AG04450 (cell line): ENCODE results near the gene DGCR2. TPM values are rescaled to one million over a fixed set of nuclear protein-coding genes. Genes with fewer than 3 reads are reported as not detected.
"Not testable (repeated sequence)": the region's sequence is repeated elsewhere in the genome, so short reads cannot be mapped to it uniquely, and the experiment has no call there.

Experiments
- CTCF ChIA-PET: fragments of 300-600, 350-600 bp; formaldehyde crosslinking; extraction: SDS; loops from one replicate; lab custom pipeline; 2022; ENCODE audit warnings: antibody characterized with exemption, inconsistent platforms; lab: Charles Lee
- POLR2A ChIA-PET: fragments of 350-600 bp; formaldehyde crosslinking; extraction: SDS; loops from one replicate; lab custom pipeline; 2021; ENCODE audit warnings: antibody characterized with exemption, inconsistent platforms; lab: Yijun Ruan, JAX
- DNase-seq: peaks from one replicate; pipeline ENCODE4 v3.0.0-alpha.2; 2011; ENCODE audit warnings: low read depth, low spot score
- H3K27ac ChIP-seq: one replicate; pipeline ENCODE4 v1.5.1; 2012; ENCODE audit warnings: low read depth, low read length, control low read depth
- H3K27me3 ChIP-seq: one replicate; pipeline ENCODE4 v1.6.0; 2012; ENCODE audit warnings: low read length; ENCODE audit not compliant: control insufficient read depth, insufficient read depth
- H3K4me3 ChIP-seq: 2 replicates; pipeline ENCODE4 v1.5.1; 2011; ENCODE audit warnings: mild to moderate bottlenecking, low read depth, low read length, control low read depth
- H3K9me3 ChIP-seq: 2 replicates; pipeline ENCODE4 v1.5.1; 2012; ENCODE audit warnings: low read length; ENCODE audit not compliant: control insufficient read depth, insufficient read depth
- polyA plus RNA-seq: library from polyadenylated mRNA; depleted of rRNA; stranded (reverse); fragments of >200 nt; gene quantifications from 2 replicates; pipeline ENCODE4 v1.2.3, GENCODE V29; 2011

DGCR2 gene
- polyA plus RNA-seq, 1 experiment, result 23.0 TPM

DNA sequence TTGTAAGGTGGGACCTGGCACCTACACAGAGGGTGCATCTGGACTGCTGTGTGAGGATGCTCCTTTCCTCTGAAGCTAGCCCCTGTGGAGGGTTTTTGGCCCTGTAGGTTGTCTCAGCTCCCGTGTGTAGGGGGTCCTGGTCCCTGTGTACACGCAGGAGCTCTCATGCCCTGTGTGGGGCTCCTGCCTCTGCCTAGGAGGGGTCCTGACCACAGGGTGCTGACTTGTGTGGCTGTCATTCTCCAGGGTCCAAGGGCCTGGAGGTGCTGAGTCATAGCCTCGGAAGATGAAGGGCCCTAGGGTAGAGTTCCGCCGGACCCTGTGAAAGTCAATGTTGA lies 88.7 kb downstream of the DGCR2 start:
- H3K27me3 ChIP-seq, POLR2A ChIA-PET, H3K27ac ChIP-seq, H3K4me3 ChIP-seq, CTCF ChIA-PET, DNase-seq, H3K9me3 ChIP-seq: not testable (repeated sequence)

DNA sequence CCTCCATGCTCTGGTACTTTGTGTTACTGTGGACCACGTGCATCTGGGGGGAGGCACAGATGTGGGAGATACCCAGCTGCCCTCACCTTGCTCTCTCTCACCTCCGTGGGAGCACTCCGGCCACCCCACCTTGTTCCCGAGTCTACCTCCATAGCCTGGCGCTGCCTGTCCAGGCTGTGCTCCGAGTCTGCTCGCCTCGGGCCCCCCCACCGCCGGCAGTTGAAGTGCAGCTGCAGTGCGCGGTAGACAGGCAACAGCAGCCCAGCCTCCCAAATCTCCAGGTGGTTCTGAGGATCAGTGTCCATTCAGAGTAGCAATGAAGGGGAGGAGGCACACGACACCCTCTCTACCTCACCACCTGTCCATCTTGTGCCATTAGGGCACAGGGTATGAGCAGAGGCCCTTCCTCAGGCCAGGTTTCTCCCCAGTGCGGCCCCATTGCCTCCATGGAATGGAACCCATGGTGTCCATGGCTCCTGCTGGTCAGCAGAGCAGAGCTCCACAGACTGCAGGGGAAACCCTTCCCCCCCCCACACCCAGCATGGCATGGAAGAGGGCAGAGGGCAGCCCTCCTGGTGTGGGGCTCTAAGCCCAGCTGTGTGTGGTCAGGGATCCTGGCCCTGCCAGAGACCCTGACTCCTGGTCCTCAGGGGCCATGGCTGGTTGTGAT lies 89.2 kb downstream of the DGCR2 start:
- CTCF ChIA-PET, DNase-seq, POLR2A ChIA-PET, H3K9me3 ChIP-seq, H3K27ac ChIP-seq, H3K4me3 ChIP-seq: not testable (repeated sequence)
- H3K27me3 ChIP-seq, result peaks cover 11% of the 10 kb centered on the region

DNA sequence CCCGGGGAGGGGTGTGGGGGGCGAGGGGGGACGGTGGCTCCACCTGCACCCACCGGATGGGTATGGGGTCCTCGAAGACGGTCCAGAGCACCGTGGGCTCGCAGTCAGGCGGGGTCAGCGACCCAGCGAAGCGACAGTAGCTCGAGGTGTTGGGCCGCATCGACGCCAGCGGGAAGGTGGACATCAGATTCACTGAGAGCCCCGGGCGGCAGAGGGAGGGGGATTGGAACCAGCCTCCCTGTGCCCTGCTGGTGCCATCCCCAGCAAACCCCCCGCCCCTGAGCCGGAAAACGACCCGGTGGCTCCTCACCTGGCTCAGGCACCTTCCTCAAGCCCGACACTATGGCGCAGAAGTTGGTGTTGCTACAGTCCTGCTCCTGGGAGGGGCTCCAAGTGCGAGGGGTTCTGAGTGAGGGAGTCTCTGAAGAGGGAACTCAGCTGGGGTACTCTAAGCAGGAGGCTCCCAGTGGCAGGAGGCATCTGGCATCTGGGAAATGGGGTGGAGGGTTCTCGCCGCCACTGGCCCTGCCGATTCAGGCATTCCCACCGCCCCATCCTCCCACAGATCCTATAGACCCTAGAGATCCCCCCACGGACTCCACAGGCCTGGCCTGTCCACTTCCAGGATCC lies 89.9 kb downstream of the DGCR2 start:
- CTCF ChIA-PET, H3K9me3 ChIP-seq, H3K27ac ChIP-seq, DNase-seq, POLR2A ChIA-PET, H3K4me3 ChIP-seq: not testable (repeated sequence)
- peaks cover 11% of the 10 kb centered on the region for H3K27me3 ChIP-seq

GRCh38 chr22:19030889-19031252 lies 91.3 kb downstream of the DGCR2 start:
- DNase-seq, POLR2A ChIA-PET, H3K27ac ChIP-seq, H3K4me3 ChIP-seq, CTCF ChIA-PET, H3K9me3 ChIP-seq: not testable (repeated sequence)
- peaks cover 11% of the 10 kb centered on the region for H3K27me3 ChIP-seq

- POLR2A ChIA-PET, CTCF ChIA-PET, DNase-seq, H3K9me3 ChIP-seq, H3K4me3 ChIP-seq, H3K27ac ChIP-seq: not testable (repeated sequence)
- peaks cover 11% of the 10 kb centered on the region for H3K27me3 ChIP-seq
Observed at GRCh38 chr22:19030226-19030888, 91.9 kb downstream of the DGCR2 start.

- CTCF ChIA-PET, H3K27ac ChIP-seq, H3K4me3 ChIP-seq, POLR2A ChIA-PET, DNase-seq, H3K9me3 ChIP-seq: not testable (repeated sequence)
- H3K27me3 ChIP-seq, result peaks cover 13% of the 10 kb centered on the region
Observed at GRCh38 chr22:19029113-19030103, 92.8 kb downstream of the DGCR2 start.

DNA sequence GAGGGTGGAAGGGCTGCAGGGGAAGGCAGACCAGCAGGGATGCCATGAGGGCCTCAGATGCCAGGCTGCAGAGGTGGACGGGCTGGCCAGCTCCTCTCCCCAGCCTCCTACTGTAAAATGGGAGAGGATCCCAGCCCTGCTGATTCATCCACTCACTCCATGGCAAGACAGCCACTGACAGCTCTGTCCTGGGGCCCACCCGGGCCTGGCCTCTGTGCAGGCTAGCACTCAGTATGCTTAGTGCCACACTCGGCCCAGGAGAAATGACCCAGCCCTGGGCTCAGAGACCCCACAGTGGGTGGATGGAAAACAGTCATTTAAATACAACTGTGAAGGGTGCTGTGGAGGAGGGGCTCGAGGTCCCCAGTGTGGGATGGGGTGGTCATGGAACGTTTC lies 94.2 kb downstream of the DGCR2 start:
- POLR2A ChIA-PET, CTCF ChIA-PET, H3K27ac ChIP-seq, H3K4me3 ChIP-seq, DNase-seq, H3K9me3 ChIP-seq: not testable (repeated sequence)
- H3K27me3 ChIP-seq, result peaks cover 13% of the 10 kb centered on the region

DNA sequence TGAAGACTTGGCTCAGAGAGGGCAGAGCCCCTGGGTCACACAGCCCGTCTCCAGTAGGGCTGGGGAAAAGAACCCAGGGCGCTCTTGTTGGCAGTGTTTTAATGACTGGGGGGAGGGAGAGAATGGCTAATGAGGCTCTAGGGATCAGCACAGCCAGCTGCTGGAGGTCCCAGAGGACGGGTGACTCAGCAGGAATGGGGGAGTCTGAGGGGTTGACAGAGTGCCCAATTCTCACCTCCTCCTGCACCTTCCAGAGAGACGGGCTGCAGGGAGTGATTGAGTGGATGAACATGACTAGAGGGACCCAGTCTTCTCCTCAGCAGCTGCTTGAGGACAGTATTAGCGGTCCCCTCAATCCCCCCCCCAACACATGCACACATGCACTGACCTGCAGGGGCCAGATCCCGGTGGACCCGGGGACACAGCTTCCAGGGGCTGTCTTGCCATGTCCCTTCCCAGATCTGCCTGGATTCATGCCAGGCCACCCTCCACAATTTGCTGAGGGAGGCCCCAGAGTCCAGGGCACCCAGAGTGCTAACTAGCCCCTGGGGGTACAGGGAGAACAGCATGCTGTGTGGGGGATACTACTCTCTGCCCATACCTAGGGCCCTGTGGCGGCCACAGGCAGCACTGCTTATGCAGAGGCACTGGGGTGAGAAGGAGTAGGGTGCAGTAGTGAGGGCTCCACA lies 94.7 kb downstream of the DGCR2 start:
- H3K4me3 ChIP-seq, H3K27ac ChIP-seq, DNase-seq, CTCF ChIA-PET, H3K9me3 ChIP-seq, POLR2A ChIA-PET: not testable (repeated sequence)
- peaks cover 13% of the 10 kb centered on the region for H3K27me3 ChIP-seq

DNA sequence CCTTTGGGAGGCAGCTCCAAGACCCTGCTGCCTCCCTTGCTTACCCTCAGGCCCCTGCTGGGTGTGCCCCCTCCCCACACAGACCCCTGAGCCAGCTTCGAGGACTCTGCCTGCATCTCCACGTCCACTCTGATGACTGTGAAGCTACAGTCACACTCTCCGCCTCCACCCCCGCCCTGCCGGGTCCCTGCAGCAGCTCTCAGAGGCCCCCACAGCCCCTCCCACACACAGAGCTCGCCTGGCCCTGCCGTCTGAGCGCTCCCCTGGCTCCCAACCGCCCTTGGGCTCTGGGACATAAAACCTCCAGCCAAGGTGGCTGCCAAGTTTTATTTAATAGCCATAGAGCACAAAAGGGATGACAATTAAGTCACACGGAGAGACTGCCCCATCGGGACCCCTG lies 96.1 kb downstream of the DGCR2 start:
- H3K9me3 ChIP-seq, CTCF ChIA-PET, H3K4me3 ChIP-seq, POLR2A ChIA-PET, DNase-seq, H3K27ac ChIP-seq: not testable (repeated sequence)
- H3K27me3 ChIP-seq, result peaks cover 13% of the 10 kb centered on the region

DNA sequence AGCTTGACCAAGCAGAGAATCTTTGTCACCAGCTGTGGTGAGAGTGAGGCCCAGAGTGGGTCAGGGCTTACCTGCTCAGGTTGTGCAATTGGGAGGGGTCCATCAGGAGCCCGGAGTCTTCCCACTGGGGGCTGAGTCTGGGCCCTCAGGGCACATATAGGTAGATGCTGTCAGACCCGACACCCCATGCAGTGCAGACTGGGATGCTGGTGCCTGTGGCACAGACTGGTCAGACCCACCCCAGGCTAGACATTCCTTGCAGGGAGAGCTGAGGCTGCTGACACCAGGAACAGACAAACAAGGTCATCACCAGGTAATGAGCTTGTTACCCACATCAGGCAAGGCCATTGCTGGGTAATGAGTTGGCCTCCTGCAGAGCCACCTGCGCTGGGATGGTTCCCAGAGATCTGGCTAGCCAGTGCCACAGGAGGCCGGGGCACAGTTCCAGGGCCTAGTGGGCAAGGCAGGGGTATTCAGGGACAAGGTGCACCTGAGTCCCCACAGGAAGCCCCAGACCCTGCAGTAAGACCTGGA lies 97.2 kb downstream of the DGCR2 start:
- H3K27ac ChIP-seq, POLR2A ChIA-PET, H3K9me3 ChIP-seq, H3K4me3 ChIP-seq, DNase-seq, CTCF ChIA-PET, H3K27me3 ChIP-seq: not testable (repeated sequence)

- H3K27ac ChIP-seq, H3K9me3 ChIP-seq, POLR2A ChIA-PET, CTCF ChIA-PET, H3K4me3 ChIP-seq, DNase-seq: not testable (repeated sequence)
- H3K27me3 ChIP-seq, result peaks cover 14% of the 10 kb centered on the region
Observed at GRCh38 chr22:19023931-19024330, 98.3 kb downstream of the DGCR2 start.
